CD4-positive, alpha-beta T cell treated with Interleukin-6 at 100 ng/mL for 8 hours (primary cell): Measurements from ENCODE around the gene OTUD1.
A peak's percentile ranks its signal among the peaks of the same experiment; 100 is the strongest.
"Not testable (repeated sequence)": the region's sequence is repeated elsewhere in the genome, so short reads cannot be mapped to it uniquely, and the experiment has no call there.

ENCODE experiments used
- DNase-seq: peaks from one replicate; pipeline ENCODE4 v3.0.0-alpha.2; 2020; ENCODE audit warnings: mixed read lengths, low spot score

OTUD1 gene, protein sequence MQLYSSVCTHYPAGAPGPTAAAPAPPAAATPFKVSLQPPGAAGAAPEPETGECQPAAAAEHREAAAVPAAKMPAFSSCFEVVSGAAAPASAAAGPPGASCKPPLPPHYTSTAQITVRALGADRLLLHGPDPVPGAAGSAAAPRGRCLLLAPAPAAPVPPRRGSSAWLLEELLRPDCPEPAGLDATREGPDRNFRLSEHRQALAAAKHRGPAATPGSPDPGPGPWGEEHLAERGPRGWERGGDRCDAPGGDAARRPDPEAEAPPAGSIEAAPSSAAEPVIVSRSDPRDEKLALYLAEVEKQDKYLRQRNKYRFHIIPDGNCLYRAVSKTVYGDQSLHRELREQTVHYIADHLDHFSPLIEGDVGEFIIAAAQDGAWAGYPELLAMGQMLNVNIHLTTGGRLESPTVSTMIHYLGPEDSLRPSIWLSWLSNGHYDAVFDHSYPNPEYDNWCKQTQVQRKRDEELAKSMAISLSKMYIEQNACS

DNA sequence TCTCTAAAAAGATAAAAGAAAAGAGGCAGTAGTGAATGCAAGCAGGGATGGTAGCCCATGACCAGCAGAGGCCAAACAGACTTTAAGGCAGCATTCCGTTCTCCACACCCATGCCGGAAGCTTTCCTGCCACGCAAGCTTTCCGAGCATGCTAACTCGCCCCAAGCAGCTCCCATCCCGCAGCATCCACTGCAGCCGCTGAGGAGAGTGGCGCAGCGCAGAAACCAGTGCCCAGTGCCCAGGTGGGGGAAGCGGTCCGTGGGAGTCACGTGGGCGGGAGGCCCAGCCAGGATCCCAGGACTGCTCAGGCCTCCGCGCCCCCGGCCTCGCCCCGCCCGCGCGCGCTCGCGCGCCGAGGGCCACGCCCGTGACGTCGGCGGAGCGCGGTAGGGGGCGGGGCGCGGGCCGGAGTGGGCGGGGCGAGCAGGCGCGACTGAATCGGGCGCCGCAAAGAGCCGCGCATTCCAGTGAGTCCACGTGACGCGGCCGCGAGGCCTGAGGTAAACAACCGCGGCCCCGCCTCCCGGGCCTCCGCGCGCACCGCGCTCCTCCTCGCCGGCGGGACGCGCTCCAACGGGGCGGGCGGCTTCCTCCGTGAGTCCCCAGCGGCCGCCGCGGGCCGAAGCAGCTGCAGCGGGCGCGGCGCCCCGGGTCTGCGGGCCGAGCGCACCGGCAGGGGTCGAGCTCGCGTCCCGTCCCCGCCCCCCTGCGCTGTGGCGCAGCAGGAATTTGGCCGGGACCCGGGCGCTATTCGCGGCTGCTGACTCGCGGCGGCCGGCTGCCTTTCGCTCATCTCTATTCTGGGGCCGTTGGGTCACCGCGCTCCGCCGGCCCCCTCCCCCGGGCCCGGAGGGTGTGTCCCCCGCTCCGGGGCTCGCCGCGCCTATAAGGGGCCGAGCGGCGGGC is at the start of gene OTUD1:
Gene OTUD1 (plus strand): TSS at position 529 of the 905 bp plus-strand sequence. CDS start 383 bp downstream, outside the sequence.
- DNase-seq = peak; percentile 92

DNA sequence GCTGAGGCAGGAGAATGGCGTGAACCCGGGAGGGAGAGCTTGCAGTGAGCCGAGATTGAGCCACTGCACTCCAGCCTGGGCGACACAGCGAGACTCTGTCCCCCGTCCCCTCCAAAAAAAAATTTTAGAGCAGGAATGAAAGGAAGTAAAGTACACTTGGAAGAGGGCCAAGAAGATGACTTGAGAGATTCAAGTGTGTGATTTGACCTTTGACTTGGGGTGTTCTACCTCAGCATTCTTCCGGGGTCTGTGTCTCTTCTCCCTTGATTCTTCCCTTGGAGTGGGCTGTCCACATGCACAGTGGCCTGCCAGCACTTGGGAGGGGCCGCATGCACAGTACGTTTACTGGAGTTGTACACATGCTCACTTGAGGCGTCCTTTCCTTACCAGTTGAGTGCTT is 48.5 kb upstream of the OTUD1 start:
- DNase-seq = not testable (repeated sequence)

DNA sequence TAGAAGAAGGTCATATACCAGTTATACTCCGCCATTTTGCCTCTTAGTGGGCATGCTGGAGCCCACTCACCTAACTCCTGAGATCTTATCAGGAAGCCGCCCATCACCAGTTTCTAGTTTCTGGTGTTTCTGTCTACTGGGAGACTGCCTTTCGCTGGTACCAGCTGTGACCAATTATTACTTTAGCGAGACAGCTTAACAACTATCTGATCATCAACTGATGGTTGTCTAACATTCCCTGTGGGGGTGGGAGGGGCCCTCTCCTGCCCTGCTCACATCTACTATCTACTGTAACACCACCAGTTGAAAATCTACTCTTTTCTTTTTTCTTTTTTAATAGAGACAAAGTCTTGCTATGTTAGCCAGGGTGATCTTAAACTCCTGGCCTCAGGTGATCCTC is 48.1 kb upstream of the OTUD1 start:
- DNase-seq = no peak

DNA sequence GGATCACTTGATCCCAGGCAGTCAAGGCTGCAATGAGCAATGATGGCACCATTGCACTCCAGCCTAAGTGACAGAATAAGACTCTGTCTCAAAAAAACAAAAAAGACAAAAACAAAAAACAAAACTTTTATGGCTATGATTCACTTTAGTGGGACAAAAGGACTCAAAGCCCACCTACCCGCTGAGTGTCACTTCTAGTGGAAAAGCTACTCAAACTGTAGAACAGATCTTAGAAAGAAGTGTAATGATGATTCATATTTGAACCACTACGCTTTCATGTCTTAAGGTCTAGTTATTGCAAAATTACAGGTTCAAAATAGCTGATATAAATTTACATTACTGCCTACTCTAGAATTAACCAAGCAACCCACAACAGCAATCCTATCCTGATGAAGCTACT is 47.1 kb upstream of the OTUD1 start:
- DNase-seq = no peak

DNA sequence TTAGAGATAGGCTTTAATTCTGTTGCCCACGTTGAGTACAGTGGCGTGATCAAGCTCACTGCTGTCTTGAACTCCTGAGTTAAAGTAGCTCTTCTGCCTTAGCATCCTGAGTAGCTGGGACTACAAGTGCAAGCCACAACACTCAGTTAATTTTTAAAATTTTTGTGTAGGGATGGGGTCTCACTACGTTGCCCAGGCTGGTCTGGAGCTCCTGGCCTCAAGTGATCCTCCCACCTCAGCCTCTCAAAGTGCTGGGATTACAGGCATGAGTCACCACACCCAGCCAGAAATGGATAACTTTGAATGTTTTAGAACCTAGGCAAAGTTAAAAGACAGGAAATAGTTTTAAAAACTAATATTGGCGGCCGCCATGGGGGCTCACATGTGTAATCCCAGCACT is 43.9 kb upstream of the OTUD1 start:
- no peak for DNase-seq

DNA sequence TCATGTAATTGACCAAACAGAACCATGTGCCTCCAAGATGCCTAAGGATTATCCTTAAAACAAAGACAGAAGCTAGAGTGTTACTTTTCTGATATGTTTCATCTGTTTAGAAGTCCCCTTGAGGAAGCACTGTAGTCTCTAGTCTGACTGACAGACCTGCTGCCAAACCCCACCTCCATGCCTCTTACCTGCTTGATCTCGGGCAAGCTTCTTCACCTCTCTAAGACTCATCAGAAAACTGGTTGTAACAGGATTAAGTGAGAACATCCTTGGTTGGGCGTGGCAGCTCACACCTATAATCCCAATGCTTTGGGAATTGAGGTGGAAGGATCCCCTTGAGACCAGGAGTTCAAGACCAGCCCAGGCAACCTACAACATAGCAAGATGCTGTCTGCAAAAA is 42.2 kb upstream of the OTUD1 start:
- DNase-seq = no peak

DNA sequence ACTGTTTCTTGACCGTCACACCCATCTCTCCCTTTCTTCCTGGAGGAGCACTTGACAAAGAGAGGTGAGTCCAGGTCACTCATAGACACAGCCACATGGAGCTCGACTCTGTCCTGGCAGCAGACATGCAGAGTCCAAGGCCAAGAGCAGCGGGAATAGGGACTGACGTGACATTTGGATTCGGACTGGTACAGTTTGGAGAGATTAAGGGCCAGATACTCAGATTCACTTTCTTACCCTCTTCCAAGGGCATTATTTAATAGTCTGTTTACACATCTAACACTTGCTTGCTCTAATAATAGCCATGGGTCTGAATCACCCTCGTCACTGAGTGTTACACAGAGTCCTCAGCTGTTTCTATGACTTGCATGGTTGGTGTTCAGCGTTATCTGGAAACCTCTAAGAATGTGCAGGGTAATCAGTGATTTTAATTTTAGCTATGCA is 39.2 kb upstream of the OTUD1 start:
- DNase-seq = no peak

DNA sequence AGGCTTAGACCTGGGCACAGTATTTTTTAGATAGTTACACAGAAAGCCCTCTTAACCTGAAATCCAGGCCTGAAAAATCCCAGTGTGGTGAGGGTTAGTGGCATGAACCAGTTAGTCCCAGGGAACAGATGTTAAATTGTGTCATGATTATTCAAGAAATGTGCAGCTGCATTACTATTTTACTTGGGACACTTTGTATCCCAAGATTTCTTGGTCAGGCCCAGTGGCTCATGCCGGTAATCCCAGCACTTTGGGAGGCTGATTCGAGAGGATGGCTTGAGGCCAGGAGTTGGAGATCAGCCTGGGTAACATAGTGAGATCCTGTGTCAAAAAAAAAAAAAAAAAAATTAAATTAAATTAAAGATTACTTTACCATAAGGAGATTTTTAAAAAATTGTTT is 36.0 kb upstream of the OTUD1 start:
- no peak for DNase-seq

DNA sequence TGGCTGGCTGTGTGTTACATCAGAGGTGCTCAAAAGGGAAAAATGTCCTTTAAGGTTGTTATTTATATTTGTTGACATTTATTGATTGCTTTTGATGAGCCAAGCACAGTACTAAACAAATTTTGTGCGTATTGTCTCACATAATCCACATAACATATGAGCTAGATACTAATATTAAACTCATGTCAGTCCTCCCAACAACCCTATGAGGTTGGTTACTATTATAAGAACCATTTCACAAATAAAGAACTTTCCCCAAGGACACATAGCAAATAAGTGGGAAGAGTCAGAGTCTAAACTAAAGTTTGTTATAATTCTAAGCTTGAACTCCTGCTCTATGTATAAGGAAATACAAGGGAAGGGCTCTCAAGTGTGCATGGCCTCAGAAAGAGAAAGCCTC is 35.6 kb upstream of the OTUD1 start:
- DNase-seq = no peak

DNA sequence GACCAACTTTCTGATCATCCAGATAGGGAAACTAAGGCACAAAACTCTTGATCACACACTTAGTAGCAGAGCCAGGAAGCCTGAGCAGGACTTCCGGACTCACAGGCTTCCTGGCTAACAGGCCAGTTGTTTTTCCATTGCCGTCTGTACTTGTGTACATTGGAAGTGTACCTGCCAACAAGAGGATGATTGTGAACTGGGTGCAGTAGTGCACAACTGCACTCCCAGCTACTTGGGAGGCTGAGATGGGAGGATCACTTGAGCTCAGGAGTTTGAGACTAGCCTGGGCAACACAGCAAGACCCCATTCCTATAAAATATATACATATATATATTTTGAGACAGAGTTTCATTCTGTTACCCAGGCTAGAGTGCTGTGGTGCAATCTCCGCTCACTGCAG is 35.2 kb upstream of the OTUD1 start:
- no peak for DNase-seq

DNA sequence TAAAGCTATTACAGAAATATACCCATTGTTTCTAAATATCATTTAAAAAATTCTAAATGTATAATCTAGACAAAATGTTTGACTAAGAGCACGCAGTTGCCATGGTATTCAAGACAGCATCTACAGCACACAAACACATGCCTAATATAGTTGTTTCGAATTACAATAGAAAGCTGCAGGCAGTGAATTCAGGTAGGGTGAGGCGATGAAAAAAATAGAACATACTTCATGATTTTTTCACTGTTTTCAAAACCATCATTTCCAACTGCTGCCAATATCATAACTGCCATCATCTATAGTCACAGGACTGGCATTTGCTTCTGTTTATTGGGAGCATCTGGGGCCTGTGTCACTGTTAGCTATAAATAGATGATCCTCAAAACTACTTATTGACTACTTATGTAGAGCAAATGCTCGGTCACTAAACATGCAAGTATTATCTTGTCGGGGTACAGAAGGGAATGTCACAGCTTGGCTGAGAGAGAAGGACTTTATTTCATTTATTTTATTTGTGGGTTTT is 34.4 kb upstream of the OTUD1 start:
- no peak for DNase-seq

DNA sequence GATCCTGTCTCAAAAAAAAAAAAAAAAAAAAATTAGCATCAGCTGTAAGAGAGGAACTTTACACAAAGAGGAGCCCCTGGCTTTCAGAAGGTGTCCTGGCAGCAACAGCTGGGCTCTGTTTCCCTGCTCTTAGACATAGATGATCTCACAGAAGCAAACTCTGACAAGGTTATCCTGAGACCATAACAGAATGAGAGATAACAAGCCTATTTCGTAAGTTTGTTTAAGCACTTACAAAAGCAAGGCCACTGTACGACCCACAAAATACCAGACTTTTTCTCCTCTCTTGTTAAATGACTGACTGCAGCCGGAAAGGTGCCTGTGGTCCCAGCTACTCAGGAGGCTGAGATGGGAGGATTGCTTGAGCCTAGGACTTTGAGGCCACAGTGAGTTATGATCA is 33.3 kb upstream of the OTUD1 start:
- no peak for DNase-seq

DNA sequence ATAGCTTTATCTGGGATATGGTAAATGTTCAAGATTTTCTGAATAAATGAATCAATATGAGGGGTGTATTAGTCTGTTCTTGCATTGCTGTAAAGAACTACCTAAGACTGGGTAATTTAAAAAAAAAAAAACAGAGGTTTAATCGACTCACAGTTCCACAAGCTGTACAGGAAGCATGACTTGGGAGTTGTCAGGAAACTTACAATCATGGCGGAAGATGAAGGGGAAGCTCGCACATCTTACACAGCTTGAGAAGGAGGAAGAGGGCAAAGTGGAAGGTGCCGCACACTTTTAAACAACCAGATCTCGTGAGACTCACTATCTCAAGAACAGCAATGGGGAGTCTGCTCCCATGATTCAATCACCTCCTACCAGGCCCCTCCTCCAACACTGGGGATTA is 32.5 kb upstream of the OTUD1 start:
- DNase-seq = no peak

DNA sequence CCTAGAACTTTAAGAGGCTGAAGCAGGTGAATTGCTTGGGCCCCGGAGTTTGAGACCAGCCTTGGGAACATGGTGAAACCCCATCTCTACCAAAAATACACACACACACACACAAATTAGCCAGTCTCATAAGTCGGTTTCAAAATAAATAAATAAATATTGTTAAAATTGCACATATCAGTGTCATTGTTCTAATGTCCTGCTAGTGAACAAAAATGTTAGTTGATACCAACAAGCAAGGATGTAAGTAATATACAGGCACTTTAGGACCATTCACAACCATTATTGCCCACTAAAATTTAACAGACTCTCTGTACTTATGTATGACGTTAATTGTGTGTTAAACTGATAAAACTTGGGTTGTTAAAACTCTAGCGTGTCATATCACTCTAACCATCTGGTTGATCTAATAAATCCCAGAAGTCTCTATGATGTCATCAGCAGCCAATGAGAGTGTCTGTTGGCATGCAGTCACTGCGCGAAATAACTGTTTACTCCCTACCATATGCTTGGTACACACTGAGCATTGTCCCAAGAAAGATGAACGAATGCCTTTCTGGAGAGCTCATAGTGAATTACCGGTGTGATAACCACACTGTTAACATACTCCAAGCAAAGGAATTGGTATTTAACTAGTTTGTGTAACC is 30.4 kb upstream of the OTUD1 start:
- no peak for DNase-seq

DNA sequence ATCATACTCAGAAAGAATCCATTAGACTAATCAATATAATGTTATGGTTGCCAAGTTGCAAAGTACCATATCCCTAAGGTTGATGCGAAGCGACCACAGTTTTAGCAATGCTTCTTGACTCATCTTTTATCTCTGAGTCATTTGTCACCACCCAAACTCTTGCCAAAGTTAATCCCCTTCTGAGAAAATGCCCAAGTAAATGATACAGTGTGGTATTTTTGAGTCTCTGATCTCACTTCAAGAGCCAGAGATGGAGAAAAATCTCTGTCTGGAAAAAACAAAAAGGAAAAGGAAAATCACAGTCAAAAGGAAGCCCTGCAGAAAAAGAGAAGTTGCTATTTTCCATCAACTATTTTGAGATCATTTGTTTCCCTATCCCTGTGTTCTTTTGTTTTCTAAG is 26.7 kb upstream of the OTUD1 start:
- no peak for DNase-seq

DNA sequence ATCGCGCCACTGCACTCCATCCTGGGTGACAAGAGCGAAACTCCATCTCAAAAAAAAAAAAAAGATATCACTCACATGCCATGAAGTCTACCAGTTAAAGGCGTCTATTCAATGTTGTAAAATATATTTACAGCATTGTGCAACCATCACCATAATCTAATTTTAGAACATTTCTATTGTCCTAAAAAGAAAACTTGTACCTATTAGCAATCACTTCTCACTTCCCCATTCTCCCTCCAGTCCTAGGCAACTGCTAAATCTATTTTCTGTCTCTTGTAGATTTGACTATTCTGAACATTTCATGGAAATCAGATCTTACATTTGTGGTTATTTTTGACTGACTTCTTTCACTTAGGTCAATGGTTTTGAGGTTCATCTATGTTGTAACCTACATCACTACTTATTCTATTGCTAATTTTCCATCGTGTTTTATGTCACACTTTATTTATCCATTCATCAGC is 25.2 kb upstream of the OTUD1 start:
- DNase-seq = no peak

DNA sequence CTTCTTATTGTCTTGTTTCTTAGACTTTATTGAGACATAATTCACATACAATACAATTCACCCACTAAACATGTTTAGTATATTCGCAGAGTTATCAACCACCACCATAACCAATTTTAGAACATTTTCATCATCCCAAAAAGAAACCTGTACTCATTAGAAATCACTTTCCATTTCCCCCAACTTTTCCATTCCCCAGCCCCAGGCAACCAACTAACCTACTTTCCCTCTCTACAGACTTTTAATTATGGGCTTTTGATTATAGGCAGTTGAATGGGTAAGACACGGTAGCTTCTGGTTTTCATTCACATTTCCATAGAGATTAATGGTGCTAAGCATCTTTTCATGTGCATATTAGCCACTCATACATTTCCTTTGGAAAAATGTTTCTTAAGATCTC is 24.2 kb upstream of the OTUD1 start:
- DNase-seq = no peak

DNA sequence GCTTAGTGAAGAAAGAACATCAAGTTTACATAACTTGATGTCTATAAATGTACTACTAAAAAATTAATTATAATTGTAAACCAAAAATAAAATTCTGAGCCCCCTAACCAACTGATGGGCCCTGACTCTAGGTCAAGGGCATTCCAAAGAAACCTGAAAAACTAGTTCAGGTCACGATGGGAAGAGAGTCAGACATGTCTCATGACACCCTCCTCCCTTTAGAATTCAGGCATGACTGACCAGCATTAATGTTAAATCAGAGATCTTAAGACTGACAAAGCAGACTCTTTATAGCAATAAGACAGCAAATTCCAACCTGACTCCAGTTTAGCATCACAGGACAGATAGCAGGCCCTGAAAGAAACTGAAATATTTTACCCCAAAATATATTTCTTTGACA is 21.6 kb upstream of the OTUD1 start:
- no peak for DNase-seq

DNA sequence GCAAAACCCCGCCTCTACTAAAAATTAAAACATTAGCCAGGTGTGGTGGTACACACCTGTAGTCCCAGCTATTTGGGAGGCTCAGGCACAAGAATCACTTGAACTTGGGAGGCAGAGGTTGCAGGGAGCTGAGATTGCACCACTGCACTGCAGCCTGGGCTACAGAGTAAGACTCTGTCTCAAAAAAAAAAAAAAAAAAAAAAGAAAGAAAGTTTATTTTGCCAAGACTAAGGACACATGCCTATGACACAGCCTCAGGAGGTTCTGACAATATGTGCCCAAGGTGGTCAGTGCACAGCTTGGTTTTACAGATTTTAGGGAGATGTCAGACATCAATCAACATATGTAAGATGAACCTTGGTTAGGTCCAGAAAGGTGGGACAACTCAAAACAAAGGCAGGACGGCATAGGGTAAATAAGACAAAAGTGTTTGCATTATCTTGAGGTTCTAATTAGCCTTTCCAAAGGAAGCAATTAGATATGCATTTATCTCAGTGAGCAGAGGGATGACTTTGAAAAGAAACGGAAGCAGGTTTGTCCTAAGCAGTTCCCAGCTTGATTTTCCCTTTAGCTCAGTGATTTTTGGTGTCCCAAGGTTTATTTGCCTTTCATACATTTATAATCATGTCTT is 20.7 kb upstream of the OTUD1 start:
- no peak for DNase-seq

DNA sequence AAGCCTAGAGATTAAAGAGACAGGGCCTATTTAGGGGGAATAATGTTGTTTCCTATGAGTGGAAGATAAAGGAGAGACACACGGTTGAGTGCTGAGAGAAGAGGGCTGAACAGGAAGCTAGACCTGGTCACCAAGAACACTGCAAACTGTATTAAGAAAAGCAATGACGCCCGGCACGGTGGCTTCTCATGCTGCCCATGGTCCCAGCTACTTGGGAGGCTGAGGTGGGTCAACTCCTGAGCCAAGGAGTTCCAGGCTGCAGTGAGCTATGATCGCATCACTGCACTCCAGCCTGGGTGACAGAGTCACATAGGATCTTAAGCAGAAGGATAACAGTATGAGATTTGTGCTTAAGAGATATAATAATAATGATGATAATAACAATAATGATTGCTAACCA is 19.7 kb upstream of the OTUD1 start:
- DNase-seq = no peak

DNA sequence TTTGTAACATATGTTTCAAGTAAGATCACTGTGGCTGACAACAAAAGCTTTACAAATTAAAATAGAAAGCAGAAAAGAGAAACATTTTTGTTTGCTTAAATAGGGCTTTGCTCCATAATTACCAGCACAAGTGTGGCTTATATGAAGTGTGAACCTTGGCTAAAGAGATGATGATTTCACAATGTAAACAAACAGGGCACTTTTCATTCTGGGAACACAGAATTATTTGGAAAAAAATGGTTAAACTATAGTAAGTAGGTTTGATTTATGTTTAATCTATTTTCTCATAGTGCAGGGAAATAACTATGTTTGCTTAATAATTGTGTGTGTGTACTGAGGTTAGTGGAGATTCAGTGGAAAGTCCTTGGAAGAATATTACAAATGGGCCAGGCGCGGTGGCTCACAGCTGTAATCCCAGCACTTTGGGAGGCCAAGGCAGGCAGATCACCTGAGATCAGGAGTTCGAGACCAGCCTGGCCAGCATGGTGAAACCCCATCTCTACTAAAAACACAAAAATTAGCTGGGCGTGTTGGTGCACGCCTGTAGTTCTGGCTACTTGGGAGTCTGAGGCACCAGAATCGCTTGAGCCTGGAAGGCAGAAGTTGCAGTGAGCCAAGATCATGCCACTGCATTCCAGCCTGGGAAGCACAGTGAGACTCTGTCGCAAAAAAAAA is 19.1 kb upstream of the OTUD1 start:
- DNase-seq = no peak
